GM20431 (cell line): ENCODE results near the gene TTC17.
"Not testable (repeated sequence)": the region's sequence is repeated elsewhere in the genome, so short reads cannot be mapped to it uniquely, and the experiment has no call there.

Experiments used
- in situ Hi-C: fragments of 300-500 bp; cut with MseI, MboI; formaldehyde crosslinking; loops from one replicate; pipeline ENCODE4 v1.15.0; 2020; ENCODE audit warnings: low sequenced_read_pairs; ENCODE audit not compliant: unreplicated experiment

The TTC17 gene

GRCh38 chr11:43358801-43359421 lies at the start of gene TTC17:
TTC17 (plus strand) TSS chr11:43358920; CDS start chr11:43358955, 35 bp downstream.
- in situ Hi-C loops, result no loop called here

- in situ Hi-C loops, result no loop called here
Observed at GRCh38 chr11:43311791-43312607, 46.7 kb upstream of the TTC17 start, which contains the start of gene API5. API5 (plus strand) TSS chr11:43311996; CDS start chr11:43312128, 132 bp downstream.

- in situ Hi-C loops, result no loop called here
Observed at GRCh38 chr11:43315966-43316365, 42.8 kb upstream of the TTC17 start.

- in situ Hi-C loops, result no loop called here
Observed at GRCh38 chr11:43316451-43316850, 42.3 kb upstream of the TTC17 start.

- in situ Hi-C loops, result no loop called here
Observed at GRCh38 chr11:43327987-43328386, 30.7 kb upstream of the TTC17 start.

GRCh38 chr11:43328482-43328881 lies 30.2 kb upstream of the TTC17 start:
- in situ Hi-C loops, result no loop called here

- in situ Hi-C loops, result no loop called here
Observed at GRCh38 chr11:43341159-43341558, 17.6 kb upstream of the TTC17 start.

GRCh38 chr11:43351426-43351825 lies 7.3 kb upstream of the TTC17 start:
- in situ Hi-C loops, result not testable (repeated sequence)

GRCh38 chr11:43354311-43354710 lies 4.4 kb upstream of the TTC17 start:
- in situ Hi-C loops, result no loop called here

- in situ Hi-C loops, result no loop called here
Observed at GRCh38 chr11:43356336-43356735, 2.4 kb upstream of the TTC17 start.

- in situ Hi-C loops, result no loop called here
Observed at GRCh38 chr11:43358279-43358800, 380 bp upstream of the TTC17 start.

GRCh38 chr11:43359422-43359818 lies 700 bp downstream of the TTC17 start:
- in situ Hi-C loops, result no loop called here

GRCh38 chr11:43360361-43361032 lies 1.8 kb downstream of the TTC17 start:
- in situ Hi-C loops, result no loop called here

GRCh38 chr11:43366677-43367076 lies 8.0 kb downstream of the TTC17 start:
- in situ Hi-C loops, result no loop called here

- in situ Hi-C loops, result no loop called here
Observed at GRCh38 chr11:43367382-43368178, 8.9 kb downstream of the TTC17 start.

- in situ Hi-C loops, result no loop called here
Observed at GRCh38 chr11:43376065-43376464, 17.3 kb downstream of the TTC17 start.

- in situ Hi-C loops, result no loop called here
Observed at GRCh38 chr11:43376594-43376993, 17.9 kb downstream of the TTC17 start.

GRCh38 chr11:43377389-43377788 lies 18.7 kb downstream of the TTC17 start:
- in situ Hi-C loops, result no loop called here

GRCh38 chr11:43378897-43379296 lies 20.2 kb downstream of the TTC17 start:
- in situ Hi-C loops, result no loop called here

GRCh38 chr11:43381802-43382201 lies 23.1 kb downstream of the TTC17 start:
- in situ Hi-C loops, result no loop called here
